Measurements from ENCODE around the gene TEX261. TPM values are rescaled to one million over a fixed set of nuclear protein-coding genes. Genes with fewer than 3 reads are reported as not detected.

Gene TEX261
- total and polyA plus RNA-seq, 2 experiments from 2014 or later: 5.7 to 17.5 TPM

DNA sequence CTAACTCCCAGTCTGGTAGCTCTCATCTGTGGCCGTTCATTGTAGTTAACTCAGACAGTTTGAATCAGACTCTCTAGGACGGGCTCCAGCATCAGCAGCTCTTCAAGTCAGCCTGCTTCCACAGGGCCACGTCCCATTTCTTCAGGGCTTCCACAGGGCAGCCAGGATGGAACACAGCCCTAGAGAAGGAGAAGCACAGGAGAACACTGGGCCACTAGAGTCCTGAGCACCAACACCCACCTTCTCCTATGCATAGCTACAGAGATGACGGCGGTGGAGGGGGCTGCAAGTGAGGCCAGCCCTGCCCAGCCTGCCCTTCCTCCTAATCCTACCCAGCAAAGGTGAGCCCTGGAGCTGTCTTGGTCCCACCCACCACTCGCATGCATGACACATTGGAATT is 10.2 kb upstream of the TEX261 start:
- no peak for DNase-seq (ENCODE audit: low spot score)

More for the DNA sequence above, 10.2 kb upstream of the TEX261 start:
- no peaks in the 10 kb centered on the region for H3K27me3 ChIP-seq (ENCODE audit: insufficient read depth)
- H3K4me1 ChIP-seq (ENCODE audit: insufficient read depth): peaks cover 8% of the 10 kb centered on the region; the same call in 1 of the 2 replicates
- peaks cover 15% of the 10 kb centered on the region for H3K4me1 Mint-ChIP-seq
- H3K4me2 ChIP-seq: no peak overlapping the region
- H2AFZ ChIP-seq: no peak overlapping the region
- H3K4me3 Mint-ChIP-seq: no peak overlapping the region
- H3K9me3 Mint-ChIP-seq: no peaks in the 10 kb centered on the region
- no peak overlapping the region for H3K27ac Mint-ChIP-seq
- no peaks in the 10 kb centered on the region for H3K36me3 Mint-ChIP-seq (ENCODE audit: low read depth)
- H3K79me2 ChIP-seq (replicated peaks; ENCODE audit: insufficient read depth): no peaks in the 10 kb centered on the region
- no peak for ATAC-seq
- no peak for TF ChIP-seq NANOG (IDR thresholded peaks at IDR 0.05; ENCODE audit: borderline replicate concordance)
- no peak for TF ChIP-seq POLR2AphosphoS5 (IDR thresholded peaks at IDR 0.05; ENCODE audit: low read depth)
- TF ChIP-seq STAT1 (IDR thresholded peaks at IDR 0.05; ENCODE audit: unreplicated experiment): no peak
- no peak for TF ChIP-seq ETS1 (IDR thresholded peaks at IDR 0.05)
- TF ChIP-seq EZH2 (IDR thresholded peaks at IDR 0.05; ENCODE audit: low read depth, unreplicated experiment): no peak
- TF ChIP-seq, protein P1, sequence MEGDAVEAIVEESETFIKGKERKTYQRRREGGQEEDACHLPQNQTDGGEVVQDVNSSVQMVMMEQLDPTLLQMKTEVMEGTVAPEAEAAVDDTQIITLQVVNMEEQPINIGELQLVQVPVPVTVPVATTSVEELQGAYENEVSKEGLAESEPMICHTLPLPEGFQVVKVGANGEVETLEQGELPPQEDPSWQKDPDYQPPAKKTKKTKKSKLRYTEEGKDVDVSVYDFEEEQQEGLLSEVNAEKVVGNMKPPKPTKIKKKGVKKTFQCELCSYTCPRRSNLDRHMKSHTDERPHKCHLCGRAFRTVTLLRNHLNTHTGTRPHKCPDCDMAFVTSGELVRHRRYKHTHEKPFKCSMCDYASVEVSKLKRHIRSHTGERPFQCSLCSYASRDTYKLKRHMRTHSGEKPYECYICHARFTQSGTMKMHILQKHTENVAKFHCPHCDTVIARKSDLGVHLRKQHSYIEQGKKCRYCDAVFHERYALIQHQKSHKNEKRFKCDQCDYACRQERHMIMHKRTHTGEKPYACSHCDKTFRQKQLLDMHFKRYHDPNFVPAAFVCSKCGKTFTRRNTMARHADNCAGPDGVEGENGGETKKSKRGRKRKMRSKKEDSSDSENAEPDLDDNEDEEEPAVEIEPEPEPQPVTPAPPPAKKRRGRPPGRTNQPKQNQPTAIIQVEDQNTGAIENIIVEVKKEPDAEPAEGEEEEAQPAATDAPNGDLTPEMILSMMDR (conservative IDR thresholded peaks at IDR 0.05; ENCODE audit: low read depth in 2 of 2): no peak
- TF ChIP-seq ZNF462 (CRISPR knock-in tag; IDR thresholded peaks at IDR 0.05): no peak
- no peak for TF ChIP-seq JUNB (IDR thresholded peaks at IDR 0.05; ENCODE audit: unreplicated experiment)
- TF ChIP-seq ZNF331 (CRISPR knock-in tag; IDR thresholded peaks at IDR 0.05; ENCODE audit: low read depth): no peak
- no peak for TF ChIP-seq EZH2phosphoT487 (IDR thresholded peaks at IDR 0.05; ENCODE audit: unreplicated experiment)
- H3K9me2 ChIP-seq (ENCODE audit: insufficient read depth): peaks cover 7% of the 10 kb centered on the region; the same call in 1 of the 2 replicates
- no peak overlapping the region for H3K4me3 ChIP-seq
- no peak overlapping the region for H3K27ac ChIP-seq (ENCODE audit: low read depth)
- H3K36me3 ChIP-seq (ENCODE audit: insufficient read depth): no peaks in the 10 kb centered on the region
- H3F3A ChIP-seq (replicated peaks; ENCODE audit: low read depth): no peaks in the 10 kb centered on the region
- no peaks in the 10 kb centered on the region for H4K20me1 ChIP-seq (replicated peaks; ENCODE audit: insufficient read depth)
- peaks cover 35% of the 10 kb centered on the region for H3K27me3 Mint-ChIP-seq (ENCODE audit: insufficient read depth, low read depth, poor library complexity)

Data from GM23338 (cell line).